HG02870 (cell line): Measurements from ENCODE around the gene DKK3.

Experiments
- ATAC-seq: cut with Tn5 transposase; IDR thresholded peaks from one replicate; pipeline ENCODE4 v1.9.1; 2021; ENCODE audit warnings: mild to moderate bottlenecking, moderate library complexity; ENCODE audit not compliant: unreplicated experiment

Gene DKK3

GRCh38 chr11:12031856-12032544, 23.6 kb upstream of the DKK3 start:
- no peak for ATAC-seq

- no peak for ATAC-seq
Measured at GRCh38 chr11:12029738-12030363, 21.4 kb upstream of the DKK3 start.

GRCh38 chr11:12029119-12029518, 20.7 kb upstream of the DKK3 start:
- ATAC-seq = no peak

GRCh38 chr11:12028303-12028702, 19.9 kb upstream of the DKK3 start:
- no peak for ATAC-seq

GRCh38 chr11:12026331-12027211, 18.1 kb upstream of the DKK3 start:
- ATAC-seq = no peak

GRCh38 chr11:12024254-12024926, 16.0 kb upstream of the DKK3 start:
- ATAC-seq = no peak

- ATAC-seq = no peak
Measured at GRCh38 chr11:12023015-12023414, 14.6 kb upstream of the DKK3 start.

GRCh38 chr11:12020546-12020945, 12.1 kb upstream of the DKK3 start:
- no peak for ATAC-seq

- ATAC-seq = no peak
Measured at GRCh38 chr11:12019866-12020416, 11.5 kb upstream of the DKK3 start.

- ATAC-seq = no peak
Measured at GRCh38 chr11:12019337-12019736, 10.9 kb upstream of the DKK3 start.

GRCh38 chr11:12017865-12018453, 9.5 kb upstream of the DKK3 start:
- no peak for ATAC-seq

GRCh38 chr11:12017243-12017678, 8.8 kb upstream of the DKK3 start:
- ATAC-seq = no peak

- no peak for ATAC-seq
Measured at GRCh38 chr11:12016246-12016645, 7.8 kb upstream of the DKK3 start.

- ATAC-seq = no peak
Measured at GRCh38 chr11:12015486-12015885, 7.1 kb upstream of the DKK3 start.

- no peak for ATAC-seq
Measured at GRCh38 chr11:12013781-12014180, 5.4 kb upstream of the DKK3 start.

GRCh38 chr11:12009617-12010321, 1.3 kb upstream of the DKK3 start:
- ATAC-seq = no peak

- no peak for ATAC-seq
Measured at GRCh38 chr11:12008790-12009616, 577 bp upstream of the DKK3 start.

- ATAC-seq = no peak
Measured at GRCh38 chr11:12007230-12007593, 1.2 kb downstream of the DKK3 start.
